GM18868 (cell line): ENCODE measurements around the gene MT1G.
"Not testable (repeated sequence)": the region's sequence is repeated elsewhere in the genome, so short reads cannot be mapped to it uniquely, and the experiment has no call there.

ENCODE experiments used
- ATAC-seq: cut with Tn5 transposase; IDR thresholded peaks from one replicate; pipeline ENCODE4 v1.9.1; 2021; ENCODE audit warnings: mild to moderate bottlenecking, moderate library complexity; ENCODE audit not compliant: unreplicated experiment

MT1G gene

DNA sequence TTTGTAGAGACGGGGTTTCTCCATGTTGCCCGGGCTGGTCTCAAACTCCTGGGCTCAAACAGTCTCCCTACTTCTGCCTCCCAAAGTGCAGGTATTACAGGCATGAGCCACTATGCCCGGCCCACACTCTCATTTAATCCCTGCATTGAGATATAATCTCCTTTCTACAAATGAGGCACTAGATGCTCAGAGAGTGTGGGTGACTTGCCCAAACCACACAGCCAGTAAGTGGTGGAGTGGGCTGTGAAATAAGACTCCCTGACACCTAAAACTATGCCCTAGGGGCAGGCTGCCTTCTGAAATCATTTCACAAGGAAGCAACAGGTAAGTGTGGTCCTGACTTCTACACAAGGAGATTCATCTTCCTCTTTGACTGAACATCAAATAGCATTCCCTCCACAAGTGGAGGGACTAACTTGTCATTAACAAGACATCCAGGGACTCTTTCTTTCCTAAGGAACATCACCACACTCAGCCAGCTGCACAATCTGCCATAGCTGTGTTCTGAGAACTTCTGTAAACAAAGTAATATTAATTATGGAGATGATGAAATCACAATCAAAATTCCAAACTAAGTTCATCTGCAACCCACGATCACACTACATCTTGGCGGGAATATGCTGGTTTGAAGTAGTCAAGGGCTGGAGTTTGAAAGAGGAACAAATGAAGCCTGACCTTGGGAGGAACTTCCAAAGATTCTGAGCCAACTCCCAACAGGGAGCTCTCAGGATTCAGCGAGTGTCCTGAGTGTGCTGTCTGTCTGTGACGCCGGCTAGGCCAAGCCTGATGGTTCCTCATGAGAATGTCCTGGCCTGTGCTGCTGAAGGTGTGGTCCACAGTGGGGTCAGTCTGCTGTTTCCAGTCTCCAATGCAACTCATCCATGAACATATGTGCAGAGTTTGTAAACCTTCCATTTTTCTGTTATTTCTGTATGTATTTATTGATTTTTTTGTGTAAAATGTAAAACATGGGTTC is 2.3 kb downstream of the MT1G start:
- not testable (repeated sequence) for ATAC-seq

DNA sequence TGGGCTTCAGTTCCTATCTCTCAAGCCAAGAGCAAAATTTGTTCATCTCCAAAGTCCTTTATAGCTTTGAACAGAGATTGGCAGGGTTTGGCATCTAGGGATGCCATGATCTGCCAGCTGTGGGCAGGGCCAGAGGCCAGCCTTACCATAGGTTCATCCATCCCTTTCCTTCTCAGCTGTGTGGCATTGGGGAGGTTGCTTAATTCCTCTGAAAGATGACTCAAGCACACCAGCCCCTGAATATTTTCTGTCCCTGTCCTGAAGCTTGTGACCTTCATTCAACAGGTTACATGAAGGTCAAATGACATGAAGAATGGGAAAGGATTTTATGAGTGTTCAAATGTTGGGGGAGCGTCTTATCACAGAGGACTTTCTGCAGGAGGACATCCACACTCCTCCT is 3.4 kb downstream of the MT1G start:
- no peak for ATAC-seq

DNA sequence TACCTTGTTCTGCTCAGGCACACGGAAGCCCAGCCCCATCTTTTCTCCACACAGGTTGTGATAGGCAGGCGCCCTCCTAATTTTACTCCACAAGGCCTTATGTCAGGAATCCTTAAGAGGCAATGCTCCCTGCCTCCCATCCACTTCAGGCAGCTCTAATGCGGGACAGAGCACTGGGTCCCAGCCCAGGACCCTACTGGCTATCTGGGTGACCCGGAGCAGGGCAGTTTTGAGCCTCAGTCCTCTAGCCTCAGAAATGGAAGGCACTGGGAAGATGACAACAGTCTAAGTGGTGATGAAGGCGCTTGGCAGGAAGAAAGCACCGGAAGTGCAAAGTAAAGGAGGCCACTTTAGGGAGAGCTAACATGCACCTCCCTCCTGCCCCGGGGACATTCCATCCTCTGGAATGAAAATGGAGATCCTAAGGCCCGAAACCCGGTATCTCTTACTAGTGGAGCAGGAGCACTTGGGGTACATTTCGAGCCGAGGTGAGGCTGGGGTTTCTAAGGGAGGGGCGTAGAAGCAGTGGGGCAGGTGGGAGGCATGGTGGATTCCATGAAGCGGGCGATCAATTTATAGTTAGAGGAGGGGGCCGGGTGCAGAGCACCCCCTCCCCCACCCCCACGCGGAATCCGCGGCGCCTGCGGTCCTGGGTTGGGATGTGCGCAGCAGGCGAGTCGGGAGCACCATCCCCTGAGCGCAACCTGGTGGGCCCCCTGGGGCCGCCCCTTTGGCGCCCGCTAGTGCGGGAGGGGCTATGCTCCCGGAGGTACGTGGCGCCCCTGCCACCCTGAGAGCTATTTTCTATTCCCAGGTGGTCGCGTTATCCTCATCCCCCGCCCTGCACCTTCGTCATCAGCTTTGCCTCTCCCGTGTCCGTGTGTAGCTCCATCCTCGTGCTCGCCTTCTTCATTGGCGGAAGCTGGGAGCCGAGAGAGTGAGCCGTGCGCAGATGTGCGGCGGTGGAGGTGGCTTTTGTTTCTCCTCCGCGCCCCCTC is 5.2 kb downstream of the MT1G start:
- ATAC-seq, result no peak

DNA sequence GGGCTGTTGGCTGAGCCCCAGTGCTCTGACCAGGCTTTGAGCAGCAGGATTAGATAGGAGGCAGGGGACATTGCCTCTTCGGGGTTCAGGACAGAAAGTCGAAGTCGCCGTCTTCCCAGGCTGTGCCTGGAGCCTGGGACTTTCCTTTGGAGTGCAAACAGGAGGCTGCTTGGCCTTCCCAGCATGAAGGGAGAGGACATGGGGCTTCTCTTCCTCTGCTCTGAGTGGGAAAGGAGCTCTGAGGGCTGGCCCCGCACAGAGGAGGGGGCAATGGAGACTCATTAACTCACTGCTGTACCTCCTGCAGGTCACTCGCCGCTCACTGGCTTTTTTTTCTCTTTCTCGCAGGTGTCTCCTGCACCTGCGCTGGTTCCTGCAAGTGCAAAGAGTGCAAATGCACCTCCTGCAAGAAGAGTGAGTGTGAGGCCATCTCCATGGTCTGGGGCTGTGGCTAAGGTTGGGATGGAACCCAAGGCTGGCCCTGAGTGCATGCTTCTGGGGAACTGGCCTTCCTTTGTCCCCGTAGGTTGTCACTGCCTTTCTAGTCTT is 9.5 kb downstream of the MT1G start:
- no peak for ATAC-seq

- ATAC-seq, result peak; percentile 57
These were observed 10.1 kb downstream of the MT1G start, which contains the start of gene MT1F for GRCh38 chr16:56657555-56658326. Gene MT1F, plus strand, starts transcription at chr16:56657959. Its CDS starts 100 bp downstream, at chr16:56658059.

DNA sequence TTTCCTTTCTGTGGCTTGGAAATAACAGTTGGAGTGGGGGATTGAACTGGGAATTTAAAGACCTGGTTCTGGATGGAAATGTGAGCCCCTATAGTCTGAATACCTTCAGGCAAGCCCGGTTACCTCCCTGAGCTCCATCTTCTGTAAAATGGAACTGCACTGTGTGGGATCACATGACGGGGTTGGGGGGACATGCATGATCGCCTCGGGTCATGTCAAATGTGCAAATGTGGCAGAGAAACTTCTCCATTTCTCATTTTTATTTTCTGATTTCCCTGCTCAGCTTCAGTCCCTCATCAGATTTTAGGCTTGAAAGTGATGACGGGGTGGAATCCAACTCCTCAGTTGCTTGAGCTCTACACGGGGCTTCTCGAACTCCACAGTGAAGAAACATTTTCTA is 14.6 kb downstream of the MT1G start:
- ATAC-seq, result no peak

- ATAC-seq, result no peak
These were observed 15.3 kb downstream of the MT1G start for GRCh38 chr16:56652600-56652999.

- no peak for ATAC-seq
These were observed 16.3 kb downstream of the MT1G start, which contains the start of gene MT1B for GRCh38 chr16:56651586-56651985. Gene MT1B, plus strand, starts transcription at chr16:56651886. Its CDS starts 68 bp downstream, at chr16:56651954.

DNA sequence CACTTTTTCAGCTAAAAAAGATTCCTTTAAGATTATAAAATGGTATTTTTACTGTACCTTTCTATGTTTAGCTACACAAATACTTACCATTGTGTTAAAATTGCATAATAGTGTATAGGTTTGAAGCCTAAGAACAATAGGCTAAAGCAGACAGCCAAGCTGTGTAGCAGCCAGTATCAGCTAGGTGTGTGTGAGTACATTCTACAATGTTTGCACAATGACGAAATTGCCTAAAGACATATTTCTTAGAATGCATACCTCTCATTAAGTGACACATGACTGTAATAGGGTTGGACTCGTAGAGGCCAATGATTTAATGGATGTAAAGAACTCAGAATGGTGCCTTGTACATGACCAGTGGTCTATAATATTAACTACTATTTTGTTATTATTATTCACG is 18.0 kb downstream of the MT1G start:
- ATAC-seq, result no peak

GRCh38 chr16:56649271-56649670 is 18.6 kb downstream of the MT1G start:
- ATAC-seq, result no peak

GRCh38 chr16:56647641-56648431 is 20.0 kb downstream of the MT1G start:
- no peak for ATAC-seq

- ATAC-seq, result no peak
These were observed 22.0 kb downstream of the MT1G start for GRCh38 chr16:56645838-56646237.

- no peak for ATAC-seq
These were observed 22.6 kb downstream of the MT1G start for GRCh38 chr16:56645311-56645710.

GRCh38 chr16:56643833-56644232 is 24.0 kb downstream of the MT1G start:
- ATAC-seq, result no peak

DNA sequence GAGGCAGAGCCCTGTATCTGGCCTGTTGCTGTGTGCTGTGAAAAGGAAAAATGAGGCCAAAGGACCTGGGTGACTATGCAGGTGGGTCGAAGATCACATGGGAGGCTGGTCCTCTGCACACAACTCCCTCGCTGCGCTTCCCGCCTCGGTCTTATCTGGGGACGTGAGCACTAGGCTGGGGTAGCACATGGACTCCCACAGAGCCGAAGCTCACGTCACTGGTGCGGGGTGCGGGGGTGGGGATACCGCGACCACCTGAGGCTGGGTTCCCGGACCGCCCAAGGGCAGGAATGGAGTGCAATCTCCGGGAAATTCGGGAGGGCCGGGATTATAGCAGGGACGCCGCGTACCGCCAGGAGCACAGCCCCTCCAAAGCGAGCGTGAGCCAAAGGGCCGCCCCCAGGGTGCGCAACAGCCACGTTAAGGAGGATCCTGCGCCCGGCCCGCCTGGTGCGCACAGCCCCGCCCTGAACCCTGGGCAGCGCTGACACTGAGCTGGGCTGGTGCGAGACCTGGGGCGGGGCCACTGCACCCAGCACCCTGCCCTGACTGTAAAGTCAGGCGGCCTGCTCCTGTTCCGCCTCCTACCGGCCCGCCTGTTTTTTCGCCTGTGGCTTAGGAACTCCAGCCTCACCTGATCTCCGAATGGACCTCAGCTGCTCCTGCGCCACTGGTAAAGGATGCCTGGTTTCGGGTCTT is 24.6 kb downstream of the MT1G start:
- peak; percentile 86 for ATAC-seq

DNA sequence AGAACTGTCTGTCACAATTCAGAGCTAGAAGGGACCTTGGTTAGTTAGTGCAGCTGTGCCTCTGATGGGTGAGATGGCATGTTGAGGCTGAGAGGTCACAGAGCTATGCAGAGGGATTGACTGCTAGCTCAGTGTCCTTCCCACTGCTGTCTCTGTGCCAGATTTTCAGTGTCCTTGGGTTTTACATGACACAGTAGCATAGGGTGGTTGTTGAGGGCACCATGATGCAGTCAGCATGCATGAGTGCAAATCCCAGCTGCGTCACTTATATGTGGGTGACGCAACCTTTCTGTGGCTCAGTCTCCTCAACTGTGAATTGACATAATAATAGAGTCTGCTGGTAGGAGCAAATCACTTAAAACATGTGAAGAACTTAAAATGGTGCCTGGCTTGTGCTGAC is 26.7 kb downstream of the MT1G start:
- no peak for ATAC-seq

DNA sequence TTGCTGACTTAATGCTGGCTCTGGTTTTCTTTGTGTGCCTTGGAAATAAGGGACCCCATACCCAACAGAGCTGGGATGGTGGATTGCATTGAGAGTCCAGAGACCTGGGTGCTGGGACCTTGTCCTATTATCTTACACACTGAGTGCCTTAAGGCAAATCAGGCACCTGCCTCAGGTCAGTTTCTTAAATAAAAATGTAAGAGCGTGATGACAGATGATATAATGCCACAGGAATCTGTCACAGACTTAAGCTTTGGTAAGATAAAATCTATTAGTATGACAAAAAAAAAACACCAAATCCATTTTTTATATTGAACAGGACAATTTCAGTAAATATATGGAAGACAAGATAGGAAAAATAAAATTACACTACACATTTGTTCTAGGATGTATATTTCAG is 27.8 kb downstream of the MT1G start:
- no peak for ATAC-seq

DNA sequence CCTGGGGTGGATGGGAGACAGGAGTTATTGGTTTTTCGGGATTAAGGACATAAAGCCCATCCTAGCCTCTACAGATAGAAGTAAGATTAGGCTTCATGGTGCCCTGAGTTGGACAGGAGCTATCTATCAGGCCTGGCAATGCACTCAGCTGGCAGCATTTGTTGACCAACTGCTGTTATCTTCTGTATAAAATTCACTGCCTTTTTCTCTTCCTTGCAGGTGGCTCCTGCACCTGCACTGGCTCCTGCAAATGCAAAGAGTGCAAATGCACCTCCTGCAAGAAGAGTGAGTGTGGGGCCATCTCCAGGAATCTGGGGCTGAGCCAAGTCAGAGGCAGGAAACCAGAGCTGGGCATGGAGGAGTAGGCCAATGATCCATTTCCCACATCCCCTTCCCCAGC is 28.8 kb downstream of the MT1G start:
- ATAC-seq, result no peak
